ENCODE results near the gene GPR132.

DNA sequence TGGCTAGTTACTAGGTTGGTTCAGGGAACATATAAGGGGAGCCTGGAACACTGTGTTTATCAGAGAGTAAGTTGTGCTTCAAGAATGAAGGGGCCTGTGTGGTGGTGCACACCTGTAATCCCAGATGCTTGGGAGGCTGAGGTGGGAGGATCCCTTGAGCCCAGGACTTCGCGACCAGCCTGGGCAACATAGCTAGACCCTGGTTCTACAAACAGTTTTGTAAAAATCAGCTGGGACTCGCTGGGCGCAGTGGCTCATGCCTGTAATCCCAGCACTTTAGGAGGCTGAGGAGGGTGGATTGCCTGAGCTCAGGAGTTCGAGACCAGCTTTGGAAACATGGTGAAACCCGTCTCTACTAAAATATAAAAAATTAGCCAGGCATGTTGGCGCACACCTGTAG, 42.1 kb upstream of the GPR132 start:
- TF ChIP-seq YY1 (IDR thresholded peaks at IDR 0.05; ENCODE audit: low read depth) (no peak), NFIC (IDR thresholded peaks at IDR 0.05) (no peak), EP300 (IDR thresholded peaks at IDR 0.05; ENCODE audit: borderline replicate concordance) (no peak), CEBPB (IDR thresholded peaks at IDR 0.05) (no peak), TAF1 (IDR thresholded peaks at IDR 0.05; ENCODE audit: low read depth) (no peak), EGR1 (IDR thresholded peaks at IDR 0.05) (no peak), ZBTB7A (IDR thresholded peaks at IDR 0.05; ENCODE audit: low read depth) (no peak), RAD21 (IDR thresholded peaks at IDR 0.05; ENCODE audit: low read depth) (no peak)
- TF ChIP-seq, protein P1, sequence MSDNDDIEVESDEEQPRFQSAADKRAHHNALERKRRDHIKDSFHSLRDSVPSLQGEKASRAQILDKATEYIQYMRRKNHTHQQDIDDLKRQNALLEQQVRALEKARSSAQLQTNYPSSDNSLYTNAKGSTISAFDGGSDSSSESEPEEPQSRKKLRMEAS (IDR thresholded peaks at IDR 0.05), result no peak
